Panc1 (cell line): Measurements from ENCODE around the gene RAPGEF3. TPM values are rescaled to one million over a fixed set of nuclear protein-coding genes. Genes with fewer than 3 reads are reported as not detected.

Source experiments
- ATAC-seq: fragments of 200-7000 bp; cut with Tn5 transposase; 2 replicates; pipeline ENCODE4 v1.9.1; 2020; ENCODE audit warnings: mild to moderate bottlenecking, moderate library complexity
- BruUV-seq: library from RNA; stranded (reverse); fragments of 400-500 nt; replicated peaks from 2 replicates; lab custom pipeline; 2021; lab: Mats Ljungman, UMichigan
- CTCF ChIA-PET: fragments of 300-600 bp; sonication (Branson Sonifier 250); formaldehyde crosslinking; loops from one replicate; lab custom pipeline; 2022; ENCODE audit warnings: antibody characterized with exemption; lab: Charles Lee
- POLR2A ChIA-PET: fragments of 300-600 bp; sonication (Branson Sonifier 250); formaldehyde crosslinking; loops from one replicate; lab custom pipeline; 2022; ENCODE audit warnings: antibody characterized with exemption; lab: Charles Lee
- DNase-seq: peaks from one replicate; pipeline ENCODE4 v3.0.0-alpha.2; 2010; ENCODE audit warnings: low read depth, low spot score
- H3K27ac ChIP-seq: 2 replicates; pipeline ENCODE4 v1.5.1; 2011; ENCODE audit warnings: mild to moderate bottlenecking, low read length, inconsistent platforms
- H3K27me3 ChIP-seq: fragments of 200-500 bp; sonication (Bioruptor generic); 2 replicates; pipeline ENCODE4 v1.6.0; 2014; ENCODE audit warnings: low read length, inconsistent platforms; ENCODE audit not compliant: control insufficient read depth, insufficient read depth
- H3K36me3 ChIP-seq: fragments of 200-500 bp; sonication (Bioruptor generic); 2 replicates; pipeline ENCODE4 v1.5.1; 2014; ENCODE audit warnings: inconsistent platforms, mild to moderate bottlenecking, low read length, moderate library complexity; ENCODE audit not compliant: control insufficient read depth, insufficient read depth
- H3K4me1 ChIP-seq: 2 replicates; pipeline ENCODE4 v1.5.1; 2011; ENCODE audit warnings: inconsistent platforms, mild to moderate bottlenecking, low read length, moderate library complexity; ENCODE audit not compliant: control insufficient read depth, insufficient read depth
- H3K4me3 ChIP-seq, 2 experiments: 2 replicates each; pipeline ENCODE4 v1.5.1; 2011 to 2012; ENCODE audit warnings: low read depth in 2 of 2, low read length in 2 of 2, mild to moderate bottlenecking in 2 of 2, inconsistent platforms in 1 of 2, moderate library complexity in 1 of 2
- H3K9me3 ChIP-seq: fragments of 200-500 bp; sonication (Bioruptor generic); 2 replicates; pipeline ENCODE4 v1.5.1; 2014; ENCODE audit warnings: low read depth, mild to moderate bottlenecking, inconsistent platforms, low read length, moderate library complexity; ENCODE audit not compliant: control insufficient read depth, insufficient read depth
- CTCF ChIP-seq: fragments of 450-650 bp; IDR thresholded peaks from 2 replicates; pipeline ENCODE4 v1.5.1; 2017; ENCODE audit warnings: mild to moderate bottlenecking
- POLR2AphosphoS5 ChIP-seq: IDR thresholded peaks from 2 replicates; pipeline ENCODE4 v1.6.1; 2012; ENCODE audit warnings: mild to moderate bottlenecking, low read depth, low read length, moderate library complexity
- REST ChIP-seq, 2 experiments: IDR thresholded peaks; 2 replicates each; pipeline ENCODE4 v1.6.1; 2011 to 2012; ENCODE audit warnings: low read depth in 2 of 2, control low read depth in 1 of 2, low read length in 1 of 2, mild to moderate bottlenecking in 1 of 2, moderate library complexity in 1 of 2; ENCODE audit not compliant: insufficient read depth in 1 of 2
- TCF7L2 ChIP-seq: IDR thresholded peaks from 2 replicates; pipeline ENCODE4 v1.6.1; 2011; ENCODE audit warnings: mild to moderate bottlenecking, low read depth, low read length, inconsistent platforms
- in situ Hi-C: cut with HindIII; loops from 2 replicates; pipeline ENCODE4 v1.10.0; 2016; ENCODE audit warnings: low sequenced_read_pairs, low pct_unique_long_range_greater_than_20kb
- intact Hi-C: fragments of 100-400 bp; cut with micrococcal nuclease; formaldehyde crosslinking; loops from one replicate; pipeline ENCODE4 v1.10.0; 2022; ENCODE audit not compliant: unreplicated experiment
- total RNA-seq: library from RNA; stranded (reverse); gene quantifications from one replicate; pipeline ENCODE4 v1.2.1, GENCODE V29; 2021; ENCODE audit not compliant: unreplicated experiment

RAPGEF3 gene
- total RNA-seq, 1 experiment from 2014 or later: 5.8 TPM

- ChIA-PET CTCF (interaction anchor here (0.6 to 3.5 kb wide), 8 partner anchors 16 to 1081 kb away, joined by 3 to 24 read pairs (median 6); partner anchors contain the start of gene RAPGEF3), POLR2A (interaction anchor here (0.6 to 0.7 kb wide), 2 partner anchors 39 to 414 kb away, joined by 3 to 7 read pairs; no protein-coding TSS in a partner anchor)
- intact Hi-C loops (loop anchor here (2.0 kb wide), 1 partner anchor 94 kb away; no protein-coding TSS in a partner anchor), in situ Hi-C loops (no loop called here)
- Histone ChIP-seq H3K9me3 (no peaks in the 10 kb centered on the region), H3K4me1 (no peaks in the 10 kb centered on the region; the same call in 1 of the 2 replicates), H3K27ac (no peak overlapping the region), H3K4me3 (no peak overlapping the region), H3K27me3 (no peaks in the 10 kb centered on the region), H3K36me3 (no peaks in the 10 kb centered on the region)
- DNase-seq: peak; percentile 65
- TF ChIP-seq TCF7L2 (no peak), CTCF (peak; percentile 99), POLR2AphosphoS5 (no peak), REST (IDR thresholded peaks at IDR 0.05; ENCODE audit: insufficient read depth in 1 of 2, low read depth in 2 of 2, low read length in 1 of 2) (no peak)
- ATAC-seq: peak; percentile 69
- BruUV-seq: no TSS peak
Observed at GRCh38 chr12:47742253-47742825, 16.3 kb downstream of the RAPGEF3 start.

- POLR2A ChIA-PET: interaction anchor here (0.7 kb wide), 1 partner anchor 40 kb away, joined by 3 read pairs; no protein-coding TSS in a partner anchor
- no peaks in the 10 kb centered on the region for H3K36me3 ChIP-seq
- in situ Hi-C loops: no loop called here
- no peak overlapping the region for H3K27ac ChIP-seq
- no peaks in the 10 kb centered on the region for H3K9me3 ChIP-seq
- CTCF ChIA-PET: interaction anchor here (0.5 to 2.5 kb wide), 7 partner anchors 18 to 99 kb away, joined by 3 to 13 read pairs (median 6); partner anchors contain the start of gene RAPGEF3
- TF ChIP-seq REST (IDR thresholded peaks at IDR 0.05; ENCODE audit: insufficient read depth in 1 of 2, low read depth in 2 of 2, low read length in 1 of 2) (no peak), TCF7L2 (no peak), POLR2AphosphoS5 (no peak), CTCF (no peak)
- no peaks in the 10 kb centered on the region for H3K27me3 ChIP-seq
- intact Hi-C loops: no loop called here
- no peaks in the 10 kb centered on the region; the same call in 1 of the 2 replicates for H3K4me1 ChIP-seq
- BruUV-seq: no TSS peak
- DNase-seq (no peak), ATAC-seq (no peak)
- no peak overlapping the region for H3K4me3 ChIP-seq
Observed at GRCh38 chr12:47741340-47741703, 17.4 kb downstream of the RAPGEF3 start.
